Nephron (organoid): ENCODE results near the gene IL11RA.

Source experiments
- H3K27ac Mint-ChIP-seq, 3 experiments: 2 replicates each; pipeline ENCODE4 v1.8.0; 2020; ENCODE audit warnings: mixed read lengths in 3 of 3, mild to moderate bottlenecking in 2 of 3, moderate library complexity in 1 of 3
- H3K27me3 Mint-ChIP-seq: 2 replicates; pipeline ENCODE4 v1.8.0; 2021; ENCODE audit warnings: low read depth, mild to moderate bottlenecking, moderate library complexity, mixed read lengths
- H3K36me3 Mint-ChIP-seq: 2 replicates; pipeline ENCODE4 v1.8.0; 2020; ENCODE audit warnings: low read depth, mixed read lengths
- H3K4me1 Mint-ChIP-seq: 2 replicates; pipeline ENCODE4 v1.8.0; 2020; ENCODE audit warnings: mixed read lengths
- H3K4me3 Mint-ChIP-seq, 3 experiments: 2 replicates each; pipeline ENCODE4 v1.8.0; 2020; ENCODE audit warnings: mild to moderate bottlenecking in 3 of 3, mixed read lengths in 3 of 3, moderate library complexity in 2 of 3
- H3K9me3 Mint-ChIP-seq: 2 replicates; pipeline ENCODE4 v1.8.0; 2020; ENCODE audit warnings: mixed read lengths
- TF ChIP-seq, protein P1 (sequence below), 3 experiments: fragments of 200-600 bp; sonication (generic); IDR thresholded peaks; one replicate each; pipeline ENCODE4 v1.5.0; 2021; ENCODE audit warnings: antibody characterized with exemption in 3 of 3; ENCODE audit not compliant: unreplicated experiment in 3 of 3

IL11RA gene

DNA sequence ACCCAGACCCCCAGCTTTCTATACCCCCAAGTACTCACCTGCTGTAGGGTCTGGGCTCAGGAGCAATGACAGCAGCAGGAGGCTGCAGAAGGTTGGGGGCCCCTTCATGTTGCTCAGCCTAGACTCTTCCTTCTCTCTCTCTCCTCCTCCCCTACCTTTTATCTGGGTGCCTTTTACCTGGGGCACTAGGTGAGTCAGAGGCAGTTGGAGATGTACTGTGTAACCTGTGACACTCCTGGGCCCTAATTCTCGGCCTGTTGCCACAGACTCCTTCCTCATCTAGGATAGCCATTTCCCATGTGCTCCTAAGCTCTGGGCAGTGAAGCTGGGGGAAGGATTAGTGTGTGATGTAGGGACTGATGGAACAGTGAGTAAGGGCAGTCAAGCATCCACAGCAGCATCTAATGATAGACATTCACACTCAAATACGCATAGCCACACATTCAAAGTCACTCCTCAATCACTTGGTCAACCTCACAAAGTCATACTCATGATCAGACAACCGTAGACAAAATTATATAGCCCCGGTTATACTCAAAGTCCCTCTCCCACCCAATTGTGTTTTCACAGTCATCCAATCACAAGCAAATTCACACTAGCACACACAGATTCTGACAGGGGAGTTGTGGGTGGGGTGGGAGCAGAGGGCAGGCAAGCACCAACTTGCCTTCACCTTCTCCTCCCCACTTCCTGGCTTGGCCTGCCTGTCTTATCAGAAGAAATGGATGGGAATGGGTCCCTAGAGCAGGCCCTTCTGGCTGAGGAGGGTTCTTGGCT lies 10.7 kb downstream of the IL11RA start, which contains the start of gene CCL27:
Gene CCL27 (minus strand): TSS at position 132 of the 777 bp plus-strand sequence. CDS start 24 bp downstream, at position 108.
- Mint-ChIP-seq H3K27ac (peak within 1 kb of the TSS; percentile 15 to 93 (median 54)), H3K9me3 (no peaks in the 10 kb centered on the region), H3K4me3 (peak within 1 kb of the TSS; percentile 29 to 63 (median 59)), H3K4me1 (peaks cover 35% of the 10 kb centered on the region), H3K36me3 (peaks cover 33% of the 10 kb centered on the region), H3K27me3 (no peaks in the 10 kb centered on the region)
- TF ChIP-seq, protein P1, sequence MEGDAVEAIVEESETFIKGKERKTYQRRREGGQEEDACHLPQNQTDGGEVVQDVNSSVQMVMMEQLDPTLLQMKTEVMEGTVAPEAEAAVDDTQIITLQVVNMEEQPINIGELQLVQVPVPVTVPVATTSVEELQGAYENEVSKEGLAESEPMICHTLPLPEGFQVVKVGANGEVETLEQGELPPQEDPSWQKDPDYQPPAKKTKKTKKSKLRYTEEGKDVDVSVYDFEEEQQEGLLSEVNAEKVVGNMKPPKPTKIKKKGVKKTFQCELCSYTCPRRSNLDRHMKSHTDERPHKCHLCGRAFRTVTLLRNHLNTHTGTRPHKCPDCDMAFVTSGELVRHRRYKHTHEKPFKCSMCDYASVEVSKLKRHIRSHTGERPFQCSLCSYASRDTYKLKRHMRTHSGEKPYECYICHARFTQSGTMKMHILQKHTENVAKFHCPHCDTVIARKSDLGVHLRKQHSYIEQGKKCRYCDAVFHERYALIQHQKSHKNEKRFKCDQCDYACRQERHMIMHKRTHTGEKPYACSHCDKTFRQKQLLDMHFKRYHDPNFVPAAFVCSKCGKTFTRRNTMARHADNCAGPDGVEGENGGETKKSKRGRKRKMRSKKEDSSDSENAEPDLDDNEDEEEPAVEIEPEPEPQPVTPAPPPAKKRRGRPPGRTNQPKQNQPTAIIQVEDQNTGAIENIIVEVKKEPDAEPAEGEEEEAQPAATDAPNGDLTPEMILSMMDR (IDR thresholded peaks at IDR 0.05; ENCODE audit: unreplicated experiment in 3 of 3) = no peak

DNA sequence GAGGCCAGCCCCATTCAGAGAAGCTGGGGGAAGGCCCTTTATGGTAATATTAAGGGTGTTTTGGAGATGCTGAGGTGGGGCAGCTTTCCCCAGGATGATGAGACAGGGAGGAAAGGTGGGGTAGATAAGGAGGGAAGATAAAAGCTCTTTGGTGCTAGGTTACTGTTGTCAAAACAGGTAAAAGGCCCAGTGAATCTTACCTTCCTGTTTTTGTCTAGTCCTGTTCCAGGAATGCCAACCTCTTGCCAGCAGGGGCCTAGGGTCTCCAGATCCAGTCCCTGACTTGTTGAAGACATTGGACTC lies 11.3 kb downstream of the IL11RA start:
- H3K9me3 Mint-ChIP-seq = no peaks in the 10 kb centered on the region
- peak overlapping the region; percentile 15 to 93 (median 54) for H3K27ac Mint-ChIP-seq
- H3K27me3 Mint-ChIP-seq = no peaks in the 10 kb centered on the region
- TF ChIP-seq, protein P1 (IDR thresholded peaks at IDR 0.05; ENCODE audit: unreplicated experiment in 3 of 3) = no peak
- H3K4me1 Mint-ChIP-seq = peaks cover 34% of the 10 kb centered on the region
- peak overlapping the region; percentile 29 to 63 (median 59) for H3K4me3 Mint-ChIP-seq
- peaks cover 35% of the 10 kb centered on the region for H3K36me3 Mint-ChIP-seq

DNA sequence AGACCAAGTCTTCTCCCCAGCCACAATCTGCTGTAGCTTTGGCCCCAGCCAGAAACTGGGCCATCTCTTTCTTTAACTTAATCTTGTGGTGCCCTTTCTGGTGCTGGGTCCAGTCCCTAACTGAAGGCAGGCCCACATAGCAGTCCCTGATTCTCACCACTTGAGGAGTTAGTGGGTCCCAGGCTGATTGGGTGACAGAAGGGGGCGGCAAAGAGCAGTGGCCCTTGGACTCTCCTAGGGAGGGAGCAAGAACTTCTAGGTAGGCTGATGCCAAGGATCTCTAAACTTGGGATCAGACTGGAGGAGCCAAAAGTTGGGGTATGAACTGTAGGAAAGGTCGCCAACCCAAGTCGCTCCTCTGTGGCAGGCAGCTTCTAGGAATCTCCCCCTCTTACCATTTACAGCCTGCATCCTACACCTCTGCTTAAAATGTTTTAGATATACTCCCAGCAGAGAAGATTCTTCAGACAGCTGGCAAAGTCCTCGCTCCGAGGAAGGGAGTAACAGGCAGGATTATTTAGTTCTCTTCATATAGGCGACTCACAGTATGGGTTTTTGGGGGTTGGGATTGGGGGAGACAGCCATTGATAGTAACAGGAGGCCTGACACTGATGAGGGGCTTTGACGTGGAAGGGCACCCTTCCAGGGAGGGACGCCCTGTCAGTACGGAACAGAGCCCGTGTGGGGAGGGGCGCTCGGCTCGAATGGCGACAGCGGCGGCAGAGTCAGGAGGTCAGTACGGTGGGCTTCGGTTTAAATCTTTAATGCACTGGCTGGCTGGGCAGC lies 12.5 kb downstream of the IL11RA start:
- Mint-ChIP-seq H3K36me3 (peaks cover 46% of the 10 kb centered on the region), H3K4me1 (peaks cover 30% of the 10 kb centered on the region), H3K27me3 (no peaks in the 10 kb centered on the region), H3K4me3 (peak overlapping the region; percentile 92 to 94 (median 94)), H3K27ac (peak overlapping the region; percentile 84 to 93 (median 93)), H3K9me3 (no peaks in the 10 kb centered on the region)
- TF ChIP-seq, protein P1 (IDR thresholded peaks at IDR 0.05; ENCODE audit: unreplicated experiment in 3 of 3) = peak; percentile 80 to 82 (median 81)

DNA sequence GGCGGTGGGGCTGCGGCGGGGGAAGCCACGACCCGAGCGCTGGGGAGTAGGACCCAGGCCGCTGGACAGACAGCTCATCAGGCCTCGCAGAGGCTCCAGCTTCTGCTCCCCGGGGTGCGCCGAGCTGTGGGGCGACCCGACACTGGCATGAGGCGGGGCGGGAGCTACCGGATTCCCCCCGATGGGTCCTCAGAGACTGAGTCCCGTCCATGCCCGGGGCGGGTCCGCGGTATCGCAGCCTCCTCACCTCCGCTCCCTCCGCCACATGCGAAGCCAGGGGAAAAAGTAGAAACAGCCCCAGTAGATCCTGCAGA lies 13.0 kb downstream of the IL11RA start:
- Mint-ChIP-seq H3K36me3 (peaks cover 51% of the 10 kb centered on the region), H3K9me3 (no peaks in the 10 kb centered on the region), H3K27ac (peak overlapping the region; percentile 84 to 97 (median 93)), H3K4me1 (peaks cover 30% of the 10 kb centered on the region), H3K27me3 (no peaks in the 10 kb centered on the region), H3K4me3 (peak overlapping the region; percentile 92 to 94 (median 94))
- TF ChIP-seq, protein P1 (IDR thresholded peaks at IDR 0.05; ENCODE audit: unreplicated experiment in 3 of 3) = no peak

DNA sequence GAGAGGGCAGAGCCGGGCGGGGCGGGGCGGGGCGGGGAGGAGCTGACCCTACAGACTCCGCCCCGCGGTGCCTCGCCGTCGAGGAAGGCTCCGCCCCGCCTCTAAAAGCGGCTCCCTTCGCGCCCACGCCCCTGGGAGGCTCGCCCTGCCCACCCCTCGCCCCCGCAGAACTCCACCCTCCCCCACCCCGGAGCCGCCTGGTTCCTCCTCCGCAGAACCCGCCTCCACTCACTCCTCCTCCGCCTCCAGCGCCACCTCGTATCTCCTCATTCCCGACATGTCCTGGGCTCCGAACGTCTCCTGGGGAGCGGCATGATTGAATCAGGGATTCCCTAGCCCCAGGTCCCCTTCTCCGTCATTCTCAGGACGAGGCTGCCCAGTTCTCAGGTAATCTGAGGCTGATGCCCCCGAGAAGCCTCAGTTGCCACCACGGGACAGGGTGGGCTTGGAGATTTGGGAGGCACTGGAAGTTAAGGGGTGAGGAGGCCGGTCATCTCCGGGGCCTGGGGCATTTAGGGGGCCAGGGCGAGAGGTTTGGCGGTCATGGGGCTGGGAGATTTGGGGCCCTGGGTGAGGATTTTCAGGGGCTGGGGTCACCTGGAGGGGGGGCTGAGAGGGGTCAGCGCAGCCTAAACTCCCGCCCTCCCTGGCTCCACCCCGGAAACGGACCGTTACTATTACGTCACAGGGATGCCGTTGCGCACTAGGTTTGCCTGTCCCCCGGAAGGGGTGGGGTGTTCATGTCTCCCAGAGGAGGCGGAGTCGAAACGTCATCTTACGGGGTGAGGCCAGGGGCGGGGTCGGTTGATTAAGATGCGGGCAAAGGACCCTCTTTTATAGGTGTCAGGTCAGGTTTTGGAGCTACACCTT lies 13.6 kb downstream of the IL11RA start:
- peaks cover 52% of the 10 kb centered on the region for H3K36me3 Mint-ChIP-seq
- H3K4me1 Mint-ChIP-seq = peaks cover 30% of the 10 kb centered on the region
- H3K27ac Mint-ChIP-seq = peak overlapping the region; percentile 84 to 97 (median 93)
- TF ChIP-seq, protein P1 (IDR thresholded peaks at IDR 0.05; ENCODE audit: unreplicated experiment in 3 of 3) = no peak
- peak overlapping the region; percentile 92 to 94 (median 94) for H3K4me3 Mint-ChIP-seq
- H3K27me3 Mint-ChIP-seq = no peaks in the 10 kb centered on the region
- no peaks in the 10 kb centered on the region for H3K9me3 Mint-ChIP-seq
